ENCODE data around the gene ANKS1A.

Gene ANKS1A

DNA sequence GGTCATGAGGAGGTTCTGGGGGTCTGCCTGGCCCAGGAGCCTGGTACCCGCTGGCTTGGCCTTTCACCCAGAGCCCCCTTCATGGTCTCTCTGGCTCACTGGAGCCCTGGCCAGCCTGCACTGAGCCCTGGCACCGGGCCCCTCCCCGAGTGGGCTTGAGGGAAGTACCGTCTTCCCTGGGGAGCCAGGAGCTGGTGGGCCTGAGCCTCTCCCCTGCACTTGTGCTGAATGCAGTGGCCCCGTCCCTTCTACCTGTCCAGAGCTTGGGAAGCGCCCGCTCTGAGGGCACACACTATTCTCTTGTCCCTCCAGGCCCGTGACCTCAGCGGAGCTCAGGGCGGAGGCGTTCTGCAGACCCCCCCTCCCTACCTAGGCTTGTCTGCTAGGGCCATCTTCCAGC lies 189.8 kb downstream of the ANKS1A start:
- Mint-ChIP-seq H3K36me3 (ENCODE audit: low read depth) (peaks cover 29% of the 10 kb centered on the region), H3K4me1 (peaks cover 9% of the 10 kb centered on the region), H3K9me3 (no peaks in the 10 kb centered on the region), H3K27me3 (ENCODE audit: low read depth) (no peaks in the 10 kb centered on the region), H3K27ac (no peak overlapping the region), H3K4me3 (no peak overlapping the region)
- TF ChIP-seq, protein P1, sequence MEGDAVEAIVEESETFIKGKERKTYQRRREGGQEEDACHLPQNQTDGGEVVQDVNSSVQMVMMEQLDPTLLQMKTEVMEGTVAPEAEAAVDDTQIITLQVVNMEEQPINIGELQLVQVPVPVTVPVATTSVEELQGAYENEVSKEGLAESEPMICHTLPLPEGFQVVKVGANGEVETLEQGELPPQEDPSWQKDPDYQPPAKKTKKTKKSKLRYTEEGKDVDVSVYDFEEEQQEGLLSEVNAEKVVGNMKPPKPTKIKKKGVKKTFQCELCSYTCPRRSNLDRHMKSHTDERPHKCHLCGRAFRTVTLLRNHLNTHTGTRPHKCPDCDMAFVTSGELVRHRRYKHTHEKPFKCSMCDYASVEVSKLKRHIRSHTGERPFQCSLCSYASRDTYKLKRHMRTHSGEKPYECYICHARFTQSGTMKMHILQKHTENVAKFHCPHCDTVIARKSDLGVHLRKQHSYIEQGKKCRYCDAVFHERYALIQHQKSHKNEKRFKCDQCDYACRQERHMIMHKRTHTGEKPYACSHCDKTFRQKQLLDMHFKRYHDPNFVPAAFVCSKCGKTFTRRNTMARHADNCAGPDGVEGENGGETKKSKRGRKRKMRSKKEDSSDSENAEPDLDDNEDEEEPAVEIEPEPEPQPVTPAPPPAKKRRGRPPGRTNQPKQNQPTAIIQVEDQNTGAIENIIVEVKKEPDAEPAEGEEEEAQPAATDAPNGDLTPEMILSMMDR (IDR thresholded peaks at IDR 0.05; ENCODE audit: unreplicated experiment in 3 of 3): no peak

DNA sequence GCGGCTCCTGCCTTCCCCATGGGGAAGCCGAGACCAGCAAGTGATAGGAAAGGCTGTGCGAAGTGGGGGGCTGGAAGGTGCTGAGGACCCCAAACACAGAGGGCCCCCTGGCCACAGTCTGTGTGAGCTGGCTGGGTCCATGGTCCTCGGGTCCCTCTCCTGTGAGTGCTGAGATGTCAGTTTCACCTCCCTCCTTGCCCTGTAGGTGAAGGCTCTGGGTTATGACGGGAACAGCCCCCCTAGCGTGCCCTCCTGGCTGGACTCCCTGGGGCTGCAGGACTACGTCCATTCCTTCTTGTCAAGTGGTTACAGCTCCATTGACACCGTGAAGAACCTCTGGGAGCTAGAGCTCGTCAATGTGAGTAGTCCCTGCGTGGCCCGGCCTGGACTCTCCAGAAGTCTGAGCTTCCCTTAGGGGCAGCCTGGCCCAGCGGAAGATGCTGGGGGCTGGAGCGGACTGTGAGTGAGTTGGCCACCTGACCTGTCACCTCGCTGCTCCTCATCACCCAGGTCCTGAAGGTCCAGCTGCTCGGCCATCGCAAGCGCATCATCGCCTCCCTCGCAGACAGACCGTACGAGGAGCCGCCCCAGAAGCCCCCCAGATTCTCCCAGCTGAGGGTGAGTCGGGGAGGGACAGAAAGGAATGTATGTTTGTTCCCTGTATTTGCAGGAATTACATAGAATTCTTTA lies 190.4 kb downstream of the ANKS1A start:
- TF ChIP-seq, protein P1 (IDR thresholded peaks at IDR 0.05; ENCODE audit: unreplicated experiment in 3 of 3): no peak
- Mint-ChIP-seq H3K36me3 (ENCODE audit: low read depth) (peaks cover 29% of the 10 kb centered on the region), H3K4me3 (no peak overlapping the region), H3K27me3 (ENCODE audit: low read depth) (no peaks in the 10 kb centered on the region), H3K9me3 (no peaks in the 10 kb centered on the region), H3K4me1 (peaks cover 9% of the 10 kb centered on the region), H3K27ac (no peak overlapping the region)

DNA sequence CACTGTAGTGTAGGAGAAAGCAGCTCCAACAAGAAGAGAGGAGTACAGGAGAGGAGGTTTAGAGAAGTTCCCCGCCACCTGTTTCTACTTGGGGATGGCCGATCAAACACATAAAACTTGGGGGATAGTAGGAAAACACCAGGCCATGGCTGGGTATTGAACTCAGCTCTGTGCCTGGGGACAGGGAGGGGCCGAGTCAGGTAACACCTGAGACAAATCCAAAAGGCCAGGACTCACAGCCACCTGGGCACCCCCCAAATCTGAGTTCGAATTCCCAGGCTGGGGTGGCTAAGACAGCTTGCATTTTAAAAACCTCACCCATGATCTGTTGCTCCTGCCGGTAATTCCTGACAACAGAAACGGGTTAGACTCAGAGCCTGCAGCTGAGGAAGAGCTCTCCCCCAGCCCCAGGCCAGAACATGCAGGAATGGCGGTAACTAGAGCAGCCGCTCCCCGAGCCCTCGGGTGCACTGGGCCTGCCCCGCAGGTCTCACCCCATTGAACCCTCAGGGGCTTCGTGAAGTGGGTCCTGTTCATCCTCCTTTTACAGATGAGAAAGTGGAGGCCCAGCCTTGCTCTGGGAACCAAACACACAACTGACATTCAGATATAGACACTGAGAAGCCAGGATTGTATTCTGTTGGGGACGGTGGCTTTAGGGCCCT lies 191.1 kb downstream of the ANKS1A start:
- H3K9me3 Mint-ChIP-seq: no peaks in the 10 kb centered on the region
- no peak overlapping the region for H3K27ac Mint-ChIP-seq
- H3K4me1 Mint-ChIP-seq: peaks cover 9% of the 10 kb centered on the region
- TF ChIP-seq, protein P1 (IDR thresholded peaks at IDR 0.05; ENCODE audit: unreplicated experiment in 3 of 3): no peak
- H3K4me3 Mint-ChIP-seq: no peak overlapping the region
- H3K36me3 Mint-ChIP-seq (ENCODE audit: low read depth): peaks cover 25% of the 10 kb centered on the region
- H3K27me3 Mint-ChIP-seq (ENCODE audit: low read depth): no peaks in the 10 kb centered on the region

DNA sequence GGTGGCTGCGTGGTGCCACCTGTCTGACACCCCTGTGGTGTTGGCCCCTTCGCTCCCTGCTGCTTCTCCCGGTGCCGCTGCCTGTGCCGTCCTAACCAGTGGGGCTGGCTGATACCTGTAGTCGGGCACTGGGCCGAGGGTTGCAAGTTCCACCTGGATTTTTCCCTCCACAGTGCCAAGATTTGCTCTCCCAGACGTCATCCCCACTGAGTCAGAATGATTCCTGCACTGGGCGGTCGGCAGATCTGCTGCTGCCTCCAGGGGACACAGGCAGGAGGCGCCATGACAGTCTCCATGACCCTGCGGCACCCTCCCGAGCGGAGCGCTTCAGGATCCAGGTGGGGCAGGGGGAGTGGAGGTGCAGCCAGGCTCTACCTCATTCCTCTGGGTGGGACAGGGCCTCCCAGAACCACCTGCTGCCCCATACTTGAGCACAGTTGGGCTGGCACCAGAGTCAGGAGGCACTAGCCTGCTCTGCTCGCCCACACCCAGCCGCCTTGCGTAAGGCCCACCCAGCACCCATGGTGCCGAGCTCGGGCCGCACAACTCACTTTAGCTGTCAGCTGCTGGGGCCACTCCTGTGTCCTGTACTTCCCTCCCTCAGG lies 191.9 kb downstream of the ANKS1A start:
- H3K27me3 Mint-ChIP-seq (ENCODE audit: low read depth): no peaks in the 10 kb centered on the region

DNA sequence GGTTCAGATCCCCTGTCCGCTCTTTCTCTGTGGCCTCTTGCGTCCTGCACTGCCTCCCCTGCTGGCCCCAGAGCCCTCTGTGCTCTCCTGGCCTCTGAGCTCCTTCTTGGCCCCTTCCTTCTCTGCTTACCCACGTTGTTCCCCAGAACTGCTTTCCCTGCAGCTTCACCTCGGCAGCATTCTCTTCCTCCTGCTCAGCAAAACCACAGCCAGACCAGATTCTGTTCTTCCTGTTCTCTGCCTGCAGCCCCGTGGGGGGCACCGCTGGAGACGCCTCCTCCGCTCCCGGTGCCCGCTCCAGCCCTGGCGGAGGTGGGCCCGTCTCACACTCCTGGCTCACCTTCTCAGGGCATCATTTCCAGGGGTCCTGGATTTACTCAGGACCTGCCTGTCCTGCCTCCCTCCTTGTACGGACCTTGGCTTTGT lies 192.4 kb downstream of the ANKS1A start:
- H3K36me3 Mint-ChIP-seq (ENCODE audit: low read depth): peaks cover 33% of the 10 kb centered on the region
- TF ChIP-seq, protein P1 (IDR thresholded peaks at IDR 0.05; ENCODE audit: unreplicated experiment in 3 of 3): no peak
- H3K27me3 Mint-ChIP-seq (ENCODE audit: low read depth): no peaks in the 10 kb centered on the region
- peaks cover 9% of the 10 kb centered on the region for H3K4me1 Mint-ChIP-seq
- peak overlapping the region in 2 of 3 experiments; percentile 31 to 69 for H3K27ac Mint-ChIP-seq
- no peaks in the 10 kb centered on the region for H3K9me3 Mint-ChIP-seq
- no peak overlapping the region for H3K4me3 Mint-ChIP-seq

More for the DNA sequence above, 191.9 kb downstream of the ANKS1A start:
- TF ChIP-seq, protein P1 (IDR thresholded peaks at IDR 0.05; ENCODE audit: unreplicated experiment in 3 of 3): no peak
- Mint-ChIP-seq H3K4me3 (no peak overlapping the region), H3K27ac (peak overlapping the region in 2 of 3 experiments; percentile 31 to 69), H3K9me3 (no peaks in the 10 kb centered on the region), H3K36me3 (ENCODE audit: low read depth) (peaks cover 28% of the 10 kb centered on the region), H3K4me1 (peaks cover 9% of the 10 kb centered on the region)
